Activated CD4-positive, alpha-beta T cell treated with anti-CD3 and anti-CD28 coated beads, Interleukin-2, amount 10 ng/mL, durations not matched to agents 7 days and 5 days (primary cell): ENCODE data around the gene CYB5RL. TPM values are rescaled to one million over a fixed set of nuclear protein-coding genes. Genes with fewer than 3 reads are reported as not detected.

Experiments used
- CTCF ChIA-PET: fragments of 350-600 bp; sonication (Branson Sonifier 250); formaldehyde crosslinking; loops from one replicate; lab custom pipeline; 2021; ENCODE audit warnings: antibody characterized with exemption; lab: Charles Lee
- POLR2A ChIA-PET: fragments of 350-600 bp; sonication (Branson Sonifier 250); formaldehyde crosslinking; loops from one replicate; lab custom pipeline; 2021; ENCODE audit warnings: antibody characterized with exemption; lab: Charles Lee
- DNase-seq: peaks from one replicate; pipeline ENCODE4 v3.0.0-alpha.2; 2020
- H3K27ac Mint-ChIP-seq: one replicate; pipeline ENCODE4 v1.8.0; 2021; ENCODE audit warnings: mild to moderate bottlenecking, moderate library complexity, mixed read lengths
- H3K27me3 Mint-ChIP-seq: one replicate; pipeline ENCODE4 v1.8.0; 2021; ENCODE audit warnings: mixed read lengths
- H3K36me3 Mint-ChIP-seq: one replicate; pipeline ENCODE4 v1.8.0; 2021; ENCODE audit warnings: low read depth, mixed read lengths
- H3K4me1 Mint-ChIP-seq: one replicate; pipeline ENCODE4 v1.8.0; 2021; ENCODE audit warnings: mixed read lengths
- H3K4me3 Mint-ChIP-seq: one replicate; pipeline ENCODE4 v1.8.0; 2021; ENCODE audit warnings: mild to moderate bottlenecking, moderate library complexity, mixed read lengths
- H3K9me3 Mint-ChIP-seq: one replicate; pipeline ENCODE4 v1.8.0; 2021; ENCODE audit warnings: mixed read lengths
- total RNA-seq, 2 experiments: library from RNA; stranded (reverse); gene quantifications; one replicate each; pipeline ENCODE4 v1.2.3, GENCODE V29; 2021

Gene CYB5RL
- total RNA-seq, 2 experiments from 2014 or later: 10.8 to 13.4 TPM

DNA sequence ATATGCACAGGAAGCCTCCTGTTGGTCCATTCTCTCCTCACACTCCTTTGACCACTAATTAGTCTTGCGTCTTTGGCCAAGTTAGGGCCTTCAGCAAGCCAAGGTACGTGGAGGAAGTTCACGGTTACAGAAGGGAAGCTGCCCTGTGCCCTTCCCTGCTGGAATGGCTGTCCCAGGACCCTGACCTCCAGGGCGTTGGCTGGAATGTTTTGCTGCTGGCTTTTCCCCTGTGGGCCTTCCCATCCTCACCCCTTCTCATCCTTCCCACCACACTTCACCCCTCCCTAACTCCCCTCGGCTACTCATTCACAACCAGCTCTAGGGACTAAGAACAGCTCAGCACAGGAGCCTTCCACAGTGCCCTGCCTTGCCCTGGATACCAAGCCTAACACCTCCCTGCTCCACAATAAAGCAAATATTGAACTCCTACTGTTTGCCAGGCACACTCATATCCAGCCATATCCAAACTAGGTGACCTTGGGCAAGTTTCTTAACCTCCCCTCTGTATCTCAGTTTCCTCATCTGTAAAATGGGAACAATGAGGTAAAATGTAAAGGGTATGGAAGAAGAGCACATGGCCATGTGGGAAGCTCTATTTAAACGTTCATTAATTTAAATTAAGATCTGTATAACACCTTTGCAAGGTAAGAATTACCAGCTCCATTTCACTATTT, 38.2 kb downstream of the CYB5RL start:
- H3K9me3 Mint-ChIP-seq: no peaks in the 10 kb centered on the region
- H3K36me3 Mint-ChIP-seq: no peaks in the 10 kb centered on the region
- no peaks in the 10 kb centered on the region for H3K27me3 Mint-ChIP-seq
- no peak overlapping the region for H3K27ac Mint-ChIP-seq
- POLR2A ChIA-PET: no interaction called here
- H3K4me3 Mint-ChIP-seq: no peak overlapping the region
- DNase-seq: no peak
- CTCF ChIA-PET: interaction anchor here (0.8 kb wide), 1 partner anchor 91 kb away, joined by 3 read pairs; no protein-coding TSS in a partner anchor
- no peaks in the 10 kb centered on the region for H3K4me1 Mint-ChIP-seq

DNA sequence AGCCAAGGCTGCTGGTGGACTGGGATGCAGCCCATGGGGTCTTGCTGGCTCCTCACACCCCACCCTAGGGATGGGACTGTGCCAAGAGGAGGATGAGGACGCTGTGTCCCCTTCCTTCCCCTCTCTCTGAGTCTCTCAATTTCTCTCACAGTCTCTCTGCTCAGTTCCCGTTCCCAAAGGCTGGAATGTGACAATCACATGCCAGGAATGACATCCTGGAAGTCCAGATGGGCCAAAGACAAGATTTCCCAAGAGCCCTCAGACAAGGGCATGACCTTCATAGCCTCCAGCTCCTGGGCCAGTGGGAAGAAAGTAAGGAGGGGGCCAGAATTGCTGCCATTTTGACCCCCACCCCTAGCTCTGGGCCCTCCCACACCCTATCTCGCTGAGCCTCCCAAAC, 39.5 kb downstream of the CYB5RL start:
- Mint-ChIP-seq H3K9me3 (no peaks in the 10 kb centered on the region), H3K4me3 (no peak overlapping the region), H3K36me3 (no peaks in the 10 kb centered on the region), H3K27me3 (no peaks in the 10 kb centered on the region), H3K4me1 (no peaks in the 10 kb centered on the region), H3K27ac (no peak overlapping the region)
- no peak for DNase-seq
- CTCF ChIA-PET: interaction anchor here (0.6 to 1.0 kb wide), 2 partner anchors 115 to 267 kb away, joined by 3 to 5 read pairs; no protein-coding TSS in a partner anchor
- POLR2A ChIA-PET: no interaction called here

DNA sequence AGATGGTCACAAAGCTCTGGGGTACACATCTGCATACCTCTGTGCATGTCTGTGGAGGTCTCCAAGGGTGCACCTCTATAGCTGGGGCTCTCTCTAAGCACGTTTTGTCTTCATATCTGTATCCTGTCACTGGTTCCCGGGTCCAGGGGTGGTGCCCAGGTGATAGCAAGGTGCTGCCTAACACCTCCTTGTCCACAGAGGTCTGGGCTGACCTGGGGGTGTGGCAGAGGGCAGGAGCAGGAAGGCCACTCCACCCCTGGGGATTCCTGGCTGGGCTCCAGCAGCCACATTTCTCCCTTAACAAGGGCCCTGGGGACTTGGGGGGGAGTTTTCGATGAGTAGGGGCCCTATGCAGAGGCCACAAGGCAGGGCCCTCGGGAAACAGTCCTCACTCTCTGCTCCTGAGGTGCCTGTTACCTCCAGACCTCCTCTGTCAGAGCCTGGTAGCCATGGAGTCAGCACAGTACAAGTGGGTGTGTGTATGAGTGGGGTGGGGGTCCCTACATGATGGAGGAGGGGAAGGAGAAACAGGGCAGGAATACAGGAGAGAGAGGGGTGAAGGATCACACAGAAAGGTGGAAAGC, 40.0 kb downstream of the CYB5RL start:
- no peaks in the 10 kb centered on the region for H3K36me3 Mint-ChIP-seq
- no peaks in the 10 kb centered on the region for H3K9me3 Mint-ChIP-seq
- no peak overlapping the region for H3K27ac Mint-ChIP-seq
- no peak overlapping the region for H3K4me3 Mint-ChIP-seq
- no peaks in the 10 kb centered on the region for H3K4me1 Mint-ChIP-seq
- DNase-seq: no peak
- H3K27me3 Mint-ChIP-seq: no peaks in the 10 kb centered on the region
- POLR2A ChIA-PET: no interaction called here
- CTCF ChIA-PET: interaction anchor here (0.6 to 1.0 kb wide), 2 partner anchors 116 to 267 kb away, joined by 3 to 5 read pairs; no protein-coding TSS in a partner anchor

DNA sequence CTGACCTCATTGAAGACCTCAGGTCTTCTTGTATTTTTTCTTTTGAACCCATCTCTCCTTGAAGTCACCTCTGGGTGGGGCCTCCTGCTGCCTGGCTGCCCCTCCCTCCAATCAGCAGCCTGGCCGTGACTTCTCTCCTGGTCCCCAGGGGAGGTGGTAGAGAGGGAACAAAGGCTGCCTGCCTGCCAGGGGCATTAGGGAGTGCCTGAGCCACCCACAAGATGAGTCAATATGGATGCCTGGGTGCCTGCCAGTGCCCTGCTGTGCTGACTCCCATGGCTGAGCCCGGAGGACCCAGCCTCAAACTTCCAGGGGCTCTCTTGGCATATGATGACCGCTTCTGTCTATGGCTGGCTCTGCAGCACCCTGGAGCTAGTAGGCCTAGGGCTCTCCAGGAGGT, 41.8 kb downstream of the CYB5RL start:
- Mint-ChIP-seq H3K27ac (no peak overlapping the region), H3K4me3 (no peak overlapping the region), H3K4me1 (no peaks in the 10 kb centered on the region), H3K9me3 (no peaks in the 10 kb centered on the region), H3K36me3 (no peaks in the 10 kb centered on the region), H3K27me3 (no peaks in the 10 kb centered on the region)
- CTCF ChIA-PET: no interaction called here
- POLR2A ChIA-PET: no interaction called here
- no peak for DNase-seq

DNA sequence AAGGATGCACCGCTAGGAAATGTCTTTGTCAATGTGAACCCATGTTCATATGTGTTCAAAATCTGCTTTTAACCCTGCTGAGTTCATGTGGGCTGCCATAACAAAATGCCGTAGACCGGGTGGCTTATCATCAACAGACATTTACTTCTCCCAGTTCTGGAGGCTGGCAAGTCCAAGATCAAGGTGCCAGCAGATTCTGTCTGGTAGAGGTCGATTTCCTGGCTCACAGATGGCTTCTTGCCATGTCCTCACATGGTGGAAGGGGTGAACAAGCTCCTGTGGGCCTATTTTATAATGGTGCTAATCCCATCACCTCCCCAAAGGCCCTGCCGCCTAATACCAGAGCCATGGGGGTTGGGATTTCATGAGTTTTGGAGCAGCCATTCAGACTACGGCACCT, 42.4 kb downstream of the CYB5RL start:
- DNase-seq: no peak
- Mint-ChIP-seq H3K36me3 (no peaks in the 10 kb centered on the region), H3K27ac (no peak overlapping the region), H3K4me1 (no peaks in the 10 kb centered on the region), H3K4me3 (no peak overlapping the region), H3K27me3 (no peaks in the 10 kb centered on the region), H3K9me3 (no peaks in the 10 kb centered on the region)
- ChIA-PET CTCF (interaction anchor here (1.1 kb wide), 1 partner anchor 32 kb away, joined by 4 read pairs; no protein-coding TSS in a partner anchor), POLR2A (no interaction called here)

DNA sequence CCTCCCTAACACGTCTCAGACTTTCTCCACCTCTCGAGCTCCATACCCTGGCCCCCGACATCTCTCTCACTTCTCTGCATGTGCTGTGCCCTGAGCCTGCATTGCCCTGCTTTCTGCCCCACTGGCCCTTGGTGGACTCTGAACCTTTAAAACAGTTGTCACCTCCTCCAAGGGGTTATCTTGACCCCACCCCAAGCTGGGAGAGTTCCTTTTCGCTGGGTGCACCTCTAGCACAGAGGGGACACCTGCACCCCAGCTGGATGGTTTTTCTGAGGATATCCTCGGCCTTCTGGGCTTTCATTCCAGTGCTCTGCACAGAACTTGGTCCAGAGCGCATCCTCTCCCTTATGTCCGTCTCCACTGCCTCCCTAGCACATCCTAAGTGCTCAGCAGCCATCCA, 42.8 kb downstream of the CYB5RL start:
- Mint-ChIP-seq H3K36me3 (no peaks in the 10 kb centered on the region), H3K27me3 (no peaks in the 10 kb centered on the region), H3K4me3 (no peak overlapping the region), H3K27ac (no peak overlapping the region), H3K4me1 (no peaks in the 10 kb centered on the region), H3K9me3 (no peaks in the 10 kb centered on the region)
- DNase-seq: no peak
- CTCF ChIA-PET: interaction anchor here (1.1 kb wide), 1 partner anchor 32 kb away, joined by 4 read pairs; no protein-coding TSS in a partner anchor
- POLR2A ChIA-PET: no interaction called here

DNA sequence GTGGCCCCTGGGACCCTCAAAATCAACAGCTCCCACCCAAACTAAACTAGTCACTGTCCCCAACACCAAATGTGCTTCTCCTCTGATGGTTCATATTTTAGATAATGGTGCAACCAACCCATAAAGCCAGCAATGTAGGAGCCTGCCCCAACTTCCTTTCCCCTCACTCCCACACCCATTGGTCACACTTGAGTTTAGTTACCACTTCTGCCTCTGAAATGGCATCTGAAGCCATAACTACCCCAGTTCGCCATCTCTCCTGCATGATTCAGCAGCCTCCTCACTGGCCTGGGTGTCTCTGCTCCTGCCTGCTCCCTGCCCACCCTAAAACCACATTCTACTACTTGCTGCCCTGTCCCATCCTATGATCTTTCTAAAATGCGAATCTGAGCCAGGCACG, 43.6 kb downstream of the CYB5RL start:
- no peak for DNase-seq
- H3K4me3 Mint-ChIP-seq: no peak overlapping the region
- H3K27ac Mint-ChIP-seq: no peak overlapping the region
- H3K9me3 Mint-ChIP-seq: no peaks in the 10 kb centered on the region
- H3K36me3 Mint-ChIP-seq: no peaks in the 10 kb centered on the region
- ChIA-PET POLR2A (no interaction called here), CTCF (no interaction called here)
- H3K4me1 Mint-ChIP-seq: no peaks in the 10 kb centered on the region
- no peaks in the 10 kb centered on the region for H3K27me3 Mint-ChIP-seq

DNA sequence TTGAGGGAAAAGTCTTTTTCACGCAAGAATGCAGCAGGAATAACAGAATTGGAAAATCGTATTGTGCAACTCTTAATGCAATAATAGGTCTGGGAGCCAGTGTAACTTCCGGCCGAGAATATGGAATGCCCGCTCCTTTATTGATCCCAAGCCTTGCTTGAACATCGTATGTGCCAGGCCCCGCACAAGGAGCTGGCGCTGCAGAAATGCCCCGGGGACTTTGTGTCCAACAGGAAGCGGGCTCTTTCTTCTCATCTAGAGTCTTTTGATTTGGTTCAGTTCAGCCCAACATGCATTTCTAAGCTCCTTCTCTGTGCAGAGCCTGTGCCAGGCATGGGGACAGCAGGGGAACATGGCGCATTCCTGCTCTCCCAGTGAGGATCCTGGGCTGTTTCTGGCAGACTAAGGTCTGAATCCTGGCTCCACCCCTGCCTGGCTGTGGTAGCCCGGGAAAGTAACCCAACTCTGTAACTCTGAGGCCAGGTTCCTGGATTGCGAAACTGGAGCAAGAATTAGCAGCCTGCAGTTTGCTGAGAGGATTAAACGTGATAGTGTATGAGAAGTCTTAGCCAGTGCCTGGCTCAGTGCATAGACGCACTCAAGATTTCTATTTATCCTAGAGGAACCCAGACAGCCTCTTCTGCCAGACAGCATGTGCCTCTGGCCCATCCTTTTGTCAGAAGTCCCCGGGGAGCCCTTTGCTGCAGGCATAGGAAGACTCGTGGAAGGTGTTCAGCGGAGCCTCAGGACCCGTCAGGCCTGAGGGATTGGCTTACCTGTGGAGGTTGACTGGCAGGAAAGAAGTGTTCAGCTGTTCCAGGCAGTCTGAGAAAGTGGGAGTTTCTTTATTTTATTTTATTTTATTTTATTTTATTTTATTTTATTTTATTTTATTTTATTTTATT, 46.0 kb downstream of the CYB5RL start:
- POLR2A ChIA-PET: no interaction called here
- no peak overlapping the region for H3K27ac Mint-ChIP-seq
- no peak for DNase-seq
- no peaks in the 10 kb centered on the region for H3K9me3 Mint-ChIP-seq
- no peaks in the 10 kb centered on the region for H3K27me3 Mint-ChIP-seq
- peaks cover 6% of the 10 kb centered on the region for H3K4me1 Mint-ChIP-seq
- CTCF ChIA-PET: interaction anchor here (0.5 kb wide), 1 partner anchor 379 kb away, joined by 3 read pairs; no protein-coding TSS in a partner anchor
- H3K4me3 Mint-ChIP-seq: no peak overlapping the region
- no peaks in the 10 kb centered on the region for H3K36me3 Mint-ChIP-seq

DNA sequence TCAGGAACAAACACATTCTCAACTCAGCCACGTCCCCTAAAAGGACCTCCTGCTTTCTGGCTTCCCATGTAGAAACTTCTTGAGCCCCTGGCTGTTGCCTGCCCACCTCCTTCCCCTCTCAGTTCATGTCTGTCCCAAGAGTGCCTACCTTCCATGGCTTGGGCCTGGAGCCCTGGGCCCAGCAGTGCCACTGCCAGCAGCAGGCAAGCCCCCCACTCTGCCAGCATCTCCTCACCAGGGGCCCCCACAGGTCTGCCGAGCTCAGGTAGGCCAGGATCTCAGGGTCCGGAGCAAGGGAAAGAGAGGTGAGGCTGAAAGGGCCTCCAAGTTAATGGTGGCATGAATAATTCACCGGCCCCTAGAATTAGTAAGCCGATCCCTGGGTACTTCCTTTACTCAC, 47.1 kb downstream of the CYB5RL start, which contains the start of gene CDCP2:
TSS of gene CDCP2 (minus strand) at position 305 of the 400 bp plus-strand sequence. CDS start at position 227, 78 bp downstream.
- ChIA-PET CTCF (no interaction called here), POLR2A (no interaction called here)
- Mint-ChIP-seq H3K36me3 (no peaks in the 10 kb centered on the region), H3K9me3 (no peaks in the 10 kb centered on the region), H3K27ac (no peak within 1 kb of the TSS), H3K4me1 (peaks cover 6% of the 10 kb centered on the region), H3K4me3 (no peak within 1 kb of the TSS), H3K27me3 (no peaks in the 10 kb centered on the region)
- DNase-seq: no peak

DNA sequence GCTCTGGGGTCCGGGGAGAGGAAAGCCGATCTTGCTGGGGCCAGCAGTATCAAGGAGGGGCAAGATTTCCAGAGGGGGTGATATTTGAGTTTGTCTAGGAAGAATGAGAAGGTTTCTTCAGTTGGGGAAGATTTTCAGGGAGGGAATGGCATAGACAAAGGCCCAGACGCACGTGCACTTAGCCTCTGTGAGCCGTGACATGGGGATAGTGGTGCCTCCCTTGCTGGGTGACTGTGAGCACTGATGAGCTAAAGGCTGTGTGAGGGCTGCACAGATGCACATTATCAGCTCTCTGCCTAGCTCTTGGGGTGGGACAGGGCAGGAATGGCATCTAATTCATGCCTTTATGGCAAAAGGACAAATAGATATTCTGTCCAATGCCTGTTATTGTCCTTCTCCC, 48.8 kb downstream of the CYB5RL start:
- H3K27me3 Mint-ChIP-seq: no peaks in the 10 kb centered on the region
- no peak overlapping the region for H3K27ac Mint-ChIP-seq
- no peaks in the 10 kb centered on the region for H3K36me3 Mint-ChIP-seq
- peaks cover 6% of the 10 kb centered on the region for H3K4me1 Mint-ChIP-seq
- POLR2A ChIA-PET: no interaction called here
- no peaks in the 10 kb centered on the region for H3K9me3 Mint-ChIP-seq
- CTCF ChIA-PET: no interaction called here
- no peak overlapping the region for H3K4me3 Mint-ChIP-seq
- DNase-seq: no peak
